PC-9 (cell line): ENCODE results near the gene SLCO4A1.

Source experiments
- EZH2 ChIP-seq: fragments of 200-600 bp; sonication (generic); IDR thresholded peaks from 2 replicates; pipeline ENCODE4 v1.8.0; 2017; ENCODE audit warnings: antibody characterized with exemption, low read depth
- TF ChIP-seq, protein P1 (sequence below): fragments of 200-600 bp; sonication (generic); conservative IDR thresholded peaks from 2 replicates; pipeline ENCODE4 v1.6.1; 2017; ENCODE audit warnings: mixed run types, antibody characterized with exemption, mild to moderate bottlenecking, moderate library complexity

DNA sequence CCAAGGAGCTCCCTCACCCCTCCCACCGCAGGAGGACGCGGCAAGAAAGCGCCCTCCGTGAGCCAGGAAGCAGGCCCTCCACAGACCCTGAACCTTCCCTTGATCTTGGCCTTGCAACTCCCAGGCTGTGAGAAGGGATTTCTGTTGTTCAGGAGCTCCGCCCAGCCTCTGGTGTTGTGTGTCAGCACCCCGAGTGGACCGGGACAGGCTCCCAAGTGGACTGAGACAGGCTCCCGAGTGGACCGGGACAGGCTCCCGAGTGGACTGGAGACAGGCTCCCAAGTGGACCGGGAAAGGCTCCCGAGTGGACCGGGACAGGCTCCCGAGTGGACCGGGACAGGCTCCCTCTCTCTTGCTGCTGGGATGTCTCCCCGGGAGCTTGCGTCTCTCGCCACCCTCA, 57.0 kb downstream of the SLCO4A1 start:
- TF ChIP-seq, protein P1, sequence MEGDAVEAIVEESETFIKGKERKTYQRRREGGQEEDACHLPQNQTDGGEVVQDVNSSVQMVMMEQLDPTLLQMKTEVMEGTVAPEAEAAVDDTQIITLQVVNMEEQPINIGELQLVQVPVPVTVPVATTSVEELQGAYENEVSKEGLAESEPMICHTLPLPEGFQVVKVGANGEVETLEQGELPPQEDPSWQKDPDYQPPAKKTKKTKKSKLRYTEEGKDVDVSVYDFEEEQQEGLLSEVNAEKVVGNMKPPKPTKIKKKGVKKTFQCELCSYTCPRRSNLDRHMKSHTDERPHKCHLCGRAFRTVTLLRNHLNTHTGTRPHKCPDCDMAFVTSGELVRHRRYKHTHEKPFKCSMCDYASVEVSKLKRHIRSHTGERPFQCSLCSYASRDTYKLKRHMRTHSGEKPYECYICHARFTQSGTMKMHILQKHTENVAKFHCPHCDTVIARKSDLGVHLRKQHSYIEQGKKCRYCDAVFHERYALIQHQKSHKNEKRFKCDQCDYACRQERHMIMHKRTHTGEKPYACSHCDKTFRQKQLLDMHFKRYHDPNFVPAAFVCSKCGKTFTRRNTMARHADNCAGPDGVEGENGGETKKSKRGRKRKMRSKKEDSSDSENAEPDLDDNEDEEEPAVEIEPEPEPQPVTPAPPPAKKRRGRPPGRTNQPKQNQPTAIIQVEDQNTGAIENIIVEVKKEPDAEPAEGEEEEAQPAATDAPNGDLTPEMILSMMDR, result no peak
- TF ChIP-seq EZH2, result no peak
